Peyer's patch (tissue), 4 donors: ENCODE measurements around the gene ASPSCR1.

Experiments
- POLR2A ChIP-seq, 2 donors: fragments of 450-650 bp; IDR thresholded peaks; one replicate each; pipeline ENCODE4 v1.5.1; 2017; ENCODE audit warnings: antibody characterized with exemption in 2 of 2, mild to moderate bottlenecking in 2 of 2, moderate library complexity in 2 of 2
- TF ChIP-seq, protein P1 (sequence below), 6 experiments: fragments of 450-650 bp in 4 of 6; fragments of 200-600 bp in 2 of 6; sonication (generic) in 1 of 6; IDR thresholded peaks; one replicate each; pipeline ENCODE4 v1.5.1; 2017 to 2019; ENCODE audit warnings: antibody characterized with exemption in 6 of 6, mild to moderate bottlenecking in 3 of 6, moderate library complexity in 1 of 6

DNA sequence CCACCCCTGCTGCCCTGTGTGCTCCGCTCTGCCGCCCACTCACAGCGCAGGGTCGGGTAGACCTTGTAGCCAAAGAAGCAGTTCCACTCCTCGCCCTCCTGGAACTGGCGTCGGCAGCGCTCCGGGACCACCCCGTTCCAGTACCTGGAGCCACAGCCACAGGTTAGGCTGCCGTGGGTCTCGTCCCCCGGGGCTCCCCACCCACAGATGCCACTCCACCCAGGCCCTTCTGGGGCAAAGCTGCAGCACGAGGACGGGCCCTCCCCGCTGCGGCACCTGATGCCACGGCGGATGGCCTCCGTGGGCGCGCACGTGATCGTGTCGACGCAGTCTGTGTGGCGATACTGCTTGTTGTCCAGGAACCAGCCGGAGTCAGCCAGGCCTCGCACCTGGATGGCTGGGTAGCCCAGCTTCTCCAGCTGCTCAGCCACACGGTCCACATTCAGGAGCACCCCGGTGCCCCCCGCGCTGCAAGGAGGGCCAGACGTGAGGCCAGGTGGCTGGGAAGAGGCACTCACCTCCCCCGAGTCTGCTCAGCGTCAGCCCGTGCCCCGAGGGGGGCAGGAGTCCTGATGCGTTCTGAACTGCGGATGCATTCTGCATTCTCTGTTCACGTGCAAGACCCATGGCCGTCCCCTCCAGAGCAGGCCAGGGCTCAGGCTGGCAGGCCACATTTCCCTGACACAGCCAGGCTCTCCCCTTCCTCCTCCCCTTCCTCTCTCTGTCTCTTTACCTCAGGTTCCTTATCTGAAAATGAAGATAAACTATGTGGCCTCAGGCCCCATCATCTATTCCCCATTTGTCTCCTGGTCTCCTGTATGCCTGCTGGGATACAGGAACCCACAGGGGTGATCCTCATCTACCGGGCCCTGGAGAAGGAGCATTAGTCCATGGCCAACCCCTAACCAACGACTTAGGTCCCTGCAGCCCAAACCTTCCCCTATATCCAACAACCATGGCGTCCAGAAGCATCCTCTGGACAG lies 20.5 kb upstream of the ASPSCR1 start:
- TF ChIP-seq, protein P1, sequence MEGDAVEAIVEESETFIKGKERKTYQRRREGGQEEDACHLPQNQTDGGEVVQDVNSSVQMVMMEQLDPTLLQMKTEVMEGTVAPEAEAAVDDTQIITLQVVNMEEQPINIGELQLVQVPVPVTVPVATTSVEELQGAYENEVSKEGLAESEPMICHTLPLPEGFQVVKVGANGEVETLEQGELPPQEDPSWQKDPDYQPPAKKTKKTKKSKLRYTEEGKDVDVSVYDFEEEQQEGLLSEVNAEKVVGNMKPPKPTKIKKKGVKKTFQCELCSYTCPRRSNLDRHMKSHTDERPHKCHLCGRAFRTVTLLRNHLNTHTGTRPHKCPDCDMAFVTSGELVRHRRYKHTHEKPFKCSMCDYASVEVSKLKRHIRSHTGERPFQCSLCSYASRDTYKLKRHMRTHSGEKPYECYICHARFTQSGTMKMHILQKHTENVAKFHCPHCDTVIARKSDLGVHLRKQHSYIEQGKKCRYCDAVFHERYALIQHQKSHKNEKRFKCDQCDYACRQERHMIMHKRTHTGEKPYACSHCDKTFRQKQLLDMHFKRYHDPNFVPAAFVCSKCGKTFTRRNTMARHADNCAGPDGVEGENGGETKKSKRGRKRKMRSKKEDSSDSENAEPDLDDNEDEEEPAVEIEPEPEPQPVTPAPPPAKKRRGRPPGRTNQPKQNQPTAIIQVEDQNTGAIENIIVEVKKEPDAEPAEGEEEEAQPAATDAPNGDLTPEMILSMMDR (IDR thresholded peaks at IDR 0.05): no peak
- TF ChIP-seq POLR2A (IDR thresholded peaks at IDR 0.05): no peak
